Fibroblast of lung (primary cell): ENCODE measurements around the gene C3. TPM values are rescaled to one million over a fixed set of nuclear protein-coding genes. Genes with fewer than 3 reads are reported as not detected.

ENCODE experiments used
- DNase-seq, 2 donors: peaks; one replicate each; pipeline versions ENCODE4 v3.0.0 to v3.0.0-alpha.2; 2010; ENCODE audit warnings: low read depth in 2 of 2
- H2AFZ ChIP-seq: 2 replicates; pipeline ENCODE4 v1.5.1; 2012; ENCODE audit warnings: low read length, control low read depth, inconsistent platforms
- H3K27ac ChIP-seq: 2 replicates; pipeline ENCODE4 v1.5.1; 2011; ENCODE audit warnings: low read length, control low read depth; ENCODE audit not compliant: insufficient read depth
- H3K27me3 ChIP-seq: 2 replicates; pipeline ENCODE4 v1.5.1; 2011; ENCODE audit warnings: mild to moderate bottlenecking, low read length; ENCODE audit not compliant: control insufficient read depth, insufficient read depth
- H3K36me3 ChIP-seq: 2 replicates; pipeline ENCODE4 v1.5.1; 2011; ENCODE audit warnings: low read length; ENCODE audit not compliant: control insufficient read depth, insufficient read depth
- H3K4me1 ChIP-seq: 2 replicates; pipeline ENCODE4 v1.5.1; 2011; ENCODE audit warnings: low read length; ENCODE audit not compliant: control insufficient read depth, insufficient read depth; ENCODE audit errors: extremely low read depth
- H3K4me2 ChIP-seq: 2 replicates; pipeline ENCODE4 v1.5.1; 2011; ENCODE audit warnings: low read length, control low read depth; ENCODE audit not compliant: insufficient read depth; ENCODE audit errors: extremely low read depth
- H3K4me3 ChIP-seq, 4 experiments: fragments of 200-600 bp in 1 of 4; sonication (generic) in 1 of 4; replicated peaks in 1 of 4; 2 replicates each; pipeline ENCODE4 v1.5.1; 2011 to 2016; ENCODE audit warnings: low read length in 4 of 4, low read depth in 3 of 4, mild to moderate bottlenecking in 3 of 4, control low read depth in 2 of 4, inconsistent platforms in 1 of 4, mixed read lengths in 1 of 4; ENCODE audit not compliant: insufficient read depth in 1 of 4; ENCODE audit errors: control extremely low read depth in 1 of 4
- H3K79me2 ChIP-seq: 2 replicates; pipeline ENCODE4 v1.5.1; 2012; ENCODE audit warnings: mild to moderate bottlenecking, low read length, inconsistent platforms; ENCODE audit not compliant: control insufficient read depth, insufficient read depth
- H3K9ac ChIP-seq: 2 replicates; pipeline ENCODE4 v1.5.1; 2011; ENCODE audit warnings: mild to moderate bottlenecking, low read length, control low read depth; ENCODE audit not compliant: insufficient read depth
- H3K9me3 ChIP-seq: 2 replicates; pipeline ENCODE4 v1.5.1; 2012; ENCODE audit warnings: low read depth, low read length; ENCODE audit not compliant: control insufficient read depth, insufficient read depth
- H4K20me1 ChIP-seq: 2 replicates; pipeline ENCODE4 v1.5.1; 2011; ENCODE audit warnings: low read length; ENCODE audit not compliant: control insufficient read depth, insufficient read depth; ENCODE audit errors: extremely low read depth
- CTCF ChIP-seq, 2 donors: IDR thresholded peaks in 1 of 2; conservative IDR thresholded peaks in 1 of 2; 1 replicate in 1 of 2; 2 replicates in 1 of 2; pipeline ENCODE4 v1.5.1; 2011 to 2012; ENCODE audit warnings: low read length in 2 of 2, control low read depth in 1 of 2, inconsistent platforms in 1 of 2, low read depth in 1 of 2, mild to moderate bottlenecking in 1 of 2
- EZH2 ChIP-seq: IDR thresholded peaks from 2 replicates; pipeline ENCODE4 v1.5.1; 2012; ENCODE audit warnings: low read length, control low read depth, mild to moderate bottlenecking; ENCODE audit errors: missing control alignments
- polyA plus RNA-seq, 2 donors: library from polyadenylated mRNA; depleted of rRNA in 1 of 2; stranded (reverse) in 1 of 2; unstranded in 1 of 2; fragments of >200 nt; gene quantifications; 2 replicates each; pipeline ENCODE4 v1.2.1, GENCODE V29; 2011 to 2012; ENCODE audit warnings: missing spikeins in 1 of 2
- total RNA-seq: library from RNA; depleted of rRNA; stranded (reverse); fragments of >200 nt; gene quantifications from 2 replicates; pipeline ENCODE4 v1.2.1, GENCODE V29; 2014

Gene C3
- total and polyA plus RNA-seq, 2 donors (not counting 1 experiment from before 2014, with no cell fraction given) = 1.2 to 2.5 TPM

GRCh38 chr19:6654347-6655310 is 65.8 kb downstream of the C3 start:
- H3K4me1 ChIP-seq = no peaks in the 10 kb centered on the region
- H3K4me2 ChIP-seq = no peak overlapping the region
- DNase-seq = no peak
- H3K27me3 ChIP-seq = no peaks in the 10 kb centered on the region
- no peaks in the 10 kb centered on the region for H3K79me2 ChIP-seq
- no peaks in the 10 kb centered on the region for H3K9me3 ChIP-seq
- H4K20me1 ChIP-seq = no peaks in the 10 kb centered on the region
- no peak for TF ChIP-seq EZH2
- TF ChIP-seq CTCF (conservative IDR thresholded peaks at IDR 0.05 in 1 of 2, IDR thresholded peaks at IDR 0.05 in 1 of 2; ENCODE audit: low read depth in 1 of 2, low read length in 2 of 2) = no peak
- no peak overlapping the region for H2AFZ ChIP-seq
- no peak overlapping the region for H3K9ac ChIP-seq
- H3K27ac ChIP-seq = no peak overlapping the region
- no peak overlapping the region for H3K4me3 ChIP-seq
- H3K36me3 ChIP-seq = no peaks in the 10 kb centered on the region

GRCh38 chr19:6652805-6653094 is 67.7 kb downstream of the C3 start:
- Histone ChIP-seq H3K9me3 (no peaks in the 10 kb centered on the region), H3K4me2 (no peak overlapping the region), H2AFZ (no peak overlapping the region), H3K4me3 (no peak overlapping the region), H4K20me1 (no peaks in the 10 kb centered on the region), H3K27me3 (no peaks in the 10 kb centered on the region), H3K9ac (no peak overlapping the region), H3K4me1 (no peaks in the 10 kb centered on the region), H3K27ac (no peak overlapping the region), H3K36me3 (no peaks in the 10 kb centered on the region), H3K79me2 (no peaks in the 10 kb centered on the region)
- TF ChIP-seq EZH2 (no peak), CTCF (conservative IDR thresholded peaks at IDR 0.05 in 1 of 2, IDR thresholded peaks at IDR 0.05 in 1 of 2; ENCODE audit: low read depth in 1 of 2, low read length in 2 of 2) (no peak)
- no peak for DNase-seq

GRCh38 chr19:6651965-6652804 is 68.3 kb downstream of the C3 start:
- Histone ChIP-seq H3K9ac (no peak overlapping the region), H3K9me3 (no peaks in the 10 kb centered on the region), H3K4me1 (no peaks in the 10 kb centered on the region), H3K27ac (no peak overlapping the region), H3K27me3 (no peaks in the 10 kb centered on the region), H3K4me3 (no peak overlapping the region), H4K20me1 (no peaks in the 10 kb centered on the region), H3K4me2 (no peak overlapping the region), H3K36me3 (no peaks in the 10 kb centered on the region), H3K79me2 (no peaks in the 10 kb centered on the region), H2AFZ (no peak overlapping the region)
- no peak for DNase-seq
- TF ChIP-seq CTCF (conservative IDR thresholded peaks at IDR 0.05 in 1 of 2, IDR thresholded peaks at IDR 0.05 in 1 of 2; ENCODE audit: low read depth in 1 of 2, low read length in 2 of 2) (no peak), EZH2 (no peak)
